CMK (cell line): ENCODE data around the gene PRR14L.
A peak's percentile ranks its signal among the peaks of the same experiment; 100 is the strongest.
"Not testable (repeated sequence)": the region's sequence is repeated elsewhere in the genome, so short reads cannot be mapped to it uniquely, and the experiment has no call there.

Experiments
- DNase-seq: peaks from one replicate; pipeline ENCODE4 v3.0.0-alpha.2; 2010; ENCODE audit warnings: low read depth

The PRR14L gene

DNA sequence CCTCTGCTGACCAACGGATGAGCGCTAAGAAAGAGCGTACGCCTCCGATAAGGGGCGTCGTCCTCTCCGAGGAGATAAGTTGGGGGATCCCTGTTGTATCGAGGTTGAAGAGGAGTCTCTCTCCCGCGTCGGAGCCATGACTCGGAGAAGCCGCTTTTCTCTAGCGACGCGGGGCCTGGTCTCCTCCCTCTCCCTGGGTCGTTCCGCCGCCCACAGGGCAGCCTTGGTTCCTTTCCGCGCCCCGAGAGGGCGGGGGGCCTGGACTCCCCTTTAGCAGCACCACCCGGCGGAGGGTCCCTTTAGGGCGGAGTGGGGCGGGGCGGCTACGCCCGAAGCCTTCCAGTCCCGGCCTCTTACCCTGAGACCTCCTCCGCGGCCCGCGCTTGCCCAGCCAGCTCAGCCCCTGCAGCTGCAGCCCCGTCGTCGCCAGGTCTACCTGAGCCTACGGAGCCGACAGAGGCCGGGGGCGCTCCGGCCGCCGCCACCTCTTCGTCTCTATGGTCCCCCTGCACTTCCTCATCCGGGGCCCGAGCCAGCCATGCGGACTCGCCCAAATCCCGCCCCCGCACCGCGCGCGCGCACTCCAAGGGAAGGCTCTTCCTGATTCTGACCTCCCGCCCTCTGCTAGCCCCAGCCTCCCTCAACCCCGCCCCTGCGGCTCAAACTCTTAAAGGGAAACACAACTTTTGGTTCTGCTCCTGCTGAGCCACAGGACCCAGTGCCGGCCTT is at the start of gene PRR14L:
Gene PRR14L (minus strand): TSS at position 497 of the 729 bp plus-strand sequence. CDS start 11,272 bp downstream, outside the sequence.
- DNase-seq, result peak; percentile 90

DNA sequence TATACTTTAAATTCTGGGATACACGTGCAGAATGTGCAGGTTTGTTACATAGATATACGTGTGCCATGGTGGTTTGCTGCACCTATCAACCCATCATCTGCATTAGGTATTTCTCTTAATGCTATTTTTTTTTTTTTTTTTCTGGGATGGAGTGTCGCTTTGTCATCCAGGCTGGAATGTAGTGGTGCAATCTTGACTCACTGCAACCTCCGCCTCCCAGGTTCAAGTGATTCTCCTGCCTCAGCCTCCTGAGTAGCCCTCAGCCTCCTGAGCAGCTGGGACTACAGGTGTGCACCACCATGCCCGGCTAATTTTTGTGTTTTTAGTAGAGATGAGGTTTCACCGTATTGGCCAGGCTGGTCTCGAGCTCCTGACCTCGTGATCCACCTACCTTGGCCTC is 49.4 kb upstream of the PRR14L start:
- not testable (repeated sequence) for DNase-seq

DNA sequence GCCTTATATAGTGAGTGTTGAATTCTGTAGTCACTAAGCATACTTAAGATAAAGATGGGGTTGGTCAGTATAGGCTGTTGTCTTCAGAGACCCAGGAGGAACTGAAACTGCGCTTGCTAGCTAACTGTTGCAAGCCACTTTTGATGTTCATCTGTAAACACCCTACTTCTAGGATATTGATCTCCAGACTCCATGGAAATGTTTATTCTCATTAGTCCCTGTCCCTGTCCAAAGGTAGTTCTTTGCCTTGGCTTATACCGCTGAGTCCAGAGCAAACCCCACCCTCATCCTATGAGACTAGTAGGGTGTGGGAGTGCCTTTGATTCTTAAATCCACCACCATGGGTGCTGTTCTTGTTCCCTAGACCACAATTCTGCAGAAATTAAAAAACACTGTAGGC is 40.3 kb upstream of the PRR14L start:
- peak; percentile 8 for DNase-seq

DNA sequence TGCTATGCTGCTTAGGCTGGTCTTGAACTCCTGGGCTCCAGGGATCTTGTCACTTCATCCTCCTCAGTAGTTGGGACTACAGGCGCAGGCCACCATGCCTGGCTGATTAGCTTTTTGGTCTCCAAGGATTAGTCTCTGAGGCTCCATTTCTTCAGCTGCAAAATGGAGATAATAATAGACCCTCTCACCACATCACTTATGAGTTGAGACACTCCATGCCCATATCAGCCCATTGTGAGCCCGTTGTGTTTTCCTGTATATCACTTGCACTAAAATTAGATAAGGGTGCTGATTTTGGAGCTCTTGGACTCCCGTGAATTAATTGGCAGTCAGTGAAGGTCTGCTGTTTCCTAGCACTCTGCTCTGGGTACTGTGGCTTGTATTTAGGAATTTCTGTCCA is 39.9 kb upstream of the PRR14L start:
- DNase-seq, result peak; percentile 39

DNA sequence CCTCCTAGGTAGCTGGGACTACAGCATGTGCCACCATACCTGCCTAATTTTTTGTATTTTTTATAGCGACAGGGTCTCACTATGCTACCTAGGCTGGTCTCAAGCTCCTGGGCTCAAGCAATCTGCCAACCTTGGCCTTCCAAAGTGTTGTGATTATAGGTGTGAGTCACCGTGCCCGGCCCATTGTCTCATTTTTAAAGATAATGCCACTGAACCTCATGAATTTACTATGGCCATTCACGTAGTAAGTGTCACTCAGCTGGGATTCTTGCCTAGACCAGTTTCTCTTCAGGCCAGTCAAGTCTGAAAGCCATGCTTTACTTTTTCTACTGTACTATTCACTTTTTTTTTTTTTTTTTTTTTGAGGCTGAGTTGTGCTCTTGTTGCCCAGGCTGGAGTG is 26.3 kb upstream of the PRR14L start:
- no peak for DNase-seq

DNA sequence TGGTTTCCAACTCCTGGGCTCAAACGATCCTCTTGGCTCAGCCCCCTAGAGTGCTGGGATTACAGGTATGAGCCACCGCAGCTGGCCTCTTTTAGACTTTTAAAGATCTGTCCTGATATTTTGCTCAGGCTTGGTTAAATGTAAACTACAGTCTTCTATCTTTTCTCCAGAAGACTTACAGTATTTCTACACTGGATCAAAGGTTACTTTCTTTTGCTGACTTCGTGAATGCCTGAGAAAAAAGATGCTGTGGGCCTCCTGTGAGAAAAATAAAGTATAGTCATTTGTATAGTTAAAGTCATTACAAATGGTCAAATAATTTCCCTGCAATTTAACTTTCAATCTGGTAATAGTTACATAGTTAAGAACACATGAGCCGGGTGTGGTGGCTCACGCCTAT is 23.5 kb upstream of the PRR14L start:
- no peak for DNase-seq

DNA sequence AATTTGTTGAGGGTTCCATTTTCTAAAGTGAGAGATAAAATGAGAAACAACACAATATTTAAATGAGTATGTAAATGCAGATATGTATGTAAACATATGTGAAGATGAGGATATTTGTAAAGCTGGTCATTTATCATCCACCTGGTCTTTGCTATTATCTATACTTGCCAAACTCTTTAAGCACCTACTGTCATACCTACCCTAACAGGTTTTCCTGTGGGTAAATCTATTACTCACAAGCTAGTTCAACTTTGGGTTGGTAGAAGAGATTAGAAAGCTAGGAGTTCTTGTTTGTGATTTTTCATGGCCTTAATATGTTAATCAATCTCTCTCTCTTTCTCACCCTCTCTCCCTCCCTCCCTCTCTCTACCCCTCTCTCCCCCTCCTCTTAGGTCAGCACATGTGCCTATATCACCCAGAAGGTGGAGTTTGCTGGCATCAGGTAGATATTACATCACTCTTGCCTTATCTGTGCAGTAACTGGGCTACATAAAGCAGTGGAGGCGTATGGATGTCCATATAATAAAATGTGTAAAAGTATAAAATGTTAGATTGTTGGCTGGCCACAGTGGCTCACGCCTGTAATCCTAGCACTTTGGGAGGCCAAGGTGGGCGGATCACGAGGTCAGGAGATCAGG is 18.6 kb upstream of the PRR14L start:
- no peak for DNase-seq

DNA sequence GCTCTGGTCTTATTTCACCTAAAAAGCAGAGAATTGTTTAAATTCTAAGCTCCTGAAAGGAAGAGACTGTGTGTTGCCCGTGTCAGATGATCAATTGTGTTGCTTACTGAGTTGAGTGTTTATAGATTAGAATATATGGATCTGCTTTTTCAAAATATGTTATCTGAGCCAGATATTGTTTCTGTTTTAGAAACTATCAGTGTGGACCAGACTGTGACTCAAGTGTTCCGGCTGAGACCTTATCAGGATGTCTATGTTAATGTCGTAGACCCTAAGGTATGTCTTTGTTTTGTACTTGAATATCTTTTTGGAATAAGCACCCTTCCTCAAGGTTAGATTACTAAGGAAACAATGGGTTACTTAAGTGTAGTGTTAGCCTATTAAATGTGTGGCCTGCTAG is 14.9 kb upstream of the PRR14L start:
- no peak for DNase-seq

DNA sequence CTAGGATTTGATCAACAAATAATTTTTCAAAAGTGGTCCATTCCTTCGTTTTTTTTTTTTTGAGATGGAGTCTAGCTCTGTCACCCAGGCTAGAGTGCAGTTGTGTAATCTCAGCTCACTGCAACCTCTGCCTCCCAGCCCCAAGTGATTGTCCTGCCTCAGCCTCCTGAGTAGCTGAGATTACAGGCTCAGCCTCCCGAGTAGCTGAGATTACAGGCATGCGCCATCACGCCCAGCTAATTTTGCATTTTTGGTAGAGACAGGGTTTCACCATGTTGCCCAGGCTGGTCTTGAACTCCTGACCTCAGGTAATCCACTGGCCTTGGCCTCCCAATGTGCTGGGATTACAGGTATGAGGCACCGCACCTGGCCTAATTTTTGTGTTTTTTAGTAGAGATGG is 8.9 kb upstream of the PRR14L start:
- DNase-seq, result not testable (repeated sequence)

DNA sequence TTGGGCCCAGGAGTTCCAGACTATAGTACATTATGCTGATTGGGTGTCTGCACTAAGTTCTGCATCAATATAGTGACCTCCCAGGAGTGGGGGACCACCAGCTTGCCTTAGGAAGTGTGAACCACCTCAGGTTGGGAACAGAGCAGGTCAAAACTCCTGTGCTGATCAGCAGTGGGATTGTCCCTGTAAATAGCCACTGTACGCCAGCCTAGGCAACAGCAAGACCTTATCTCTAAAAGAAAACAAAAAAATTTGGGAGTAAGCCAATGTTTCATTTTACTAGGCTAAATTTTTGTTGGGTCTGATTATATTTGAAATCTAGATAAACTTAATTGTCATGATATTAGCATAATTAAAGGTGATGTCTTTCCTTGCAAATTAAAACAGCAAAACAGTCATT is 7.3 kb upstream of the PRR14L start:
- no peak for DNase-seq

DNA sequence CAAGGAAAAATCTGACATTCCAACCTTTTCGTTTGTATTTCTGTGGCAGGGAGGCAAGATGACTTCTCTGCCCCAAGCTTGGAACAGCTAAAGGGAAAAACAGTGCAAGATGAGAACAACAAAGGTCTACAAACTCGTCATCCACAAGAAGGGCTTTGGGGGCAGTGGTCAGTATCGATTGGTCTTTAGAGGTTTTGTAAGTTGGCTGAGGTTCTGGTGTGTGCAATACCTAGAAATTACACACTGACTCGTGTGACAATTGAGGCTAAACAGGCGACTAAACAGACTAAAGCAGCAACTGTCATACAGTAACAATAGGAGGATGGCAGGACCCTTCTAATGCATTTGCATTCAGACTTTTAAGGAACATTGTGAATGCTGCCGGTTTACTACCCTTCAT is 4.9 kb upstream of the PRR14L start:
- DNase-seq, result no peak

DNA sequence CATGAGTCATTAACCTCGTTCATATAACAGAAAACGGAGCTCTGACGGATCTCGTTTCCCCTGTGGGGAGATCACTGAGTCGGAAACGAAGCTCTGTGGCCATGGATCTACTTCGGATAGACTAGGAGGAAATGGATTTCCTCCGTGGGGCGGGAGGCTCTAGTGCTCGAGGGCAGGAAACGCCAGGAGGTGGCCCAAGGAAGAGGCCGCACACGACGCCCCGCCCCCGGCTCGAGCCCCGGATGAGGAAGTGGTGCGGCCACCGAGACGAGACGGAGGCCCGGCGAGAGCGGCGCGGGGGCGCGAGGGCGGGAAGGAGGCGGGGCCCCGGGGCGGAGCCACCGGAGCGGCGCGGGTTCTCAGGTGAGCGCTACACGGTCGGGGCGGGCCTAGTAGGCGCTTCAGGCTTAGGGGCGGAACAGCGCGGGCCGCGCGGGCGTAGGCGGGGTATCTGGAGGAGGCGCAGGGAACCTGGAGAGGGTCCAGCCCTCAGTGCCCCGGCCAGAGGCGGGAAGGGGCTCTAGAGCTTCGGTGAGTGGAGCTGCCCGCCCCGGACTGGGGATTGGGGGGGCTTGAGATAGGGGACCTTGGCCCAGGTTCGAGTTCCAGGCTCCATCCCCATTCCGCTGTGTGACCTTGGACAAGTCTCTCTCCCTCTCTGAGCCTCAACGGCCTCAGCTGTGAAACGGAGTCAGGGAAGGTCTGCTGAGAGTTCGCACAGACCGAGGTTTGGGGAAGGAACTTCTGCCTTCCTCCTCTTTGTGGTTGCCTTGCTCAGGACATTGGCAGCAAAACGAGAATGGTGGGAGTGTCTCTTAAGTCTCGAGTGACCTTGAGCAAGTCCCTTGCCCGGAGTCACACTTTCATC is 3.9 kb upstream of the PRR14L start, which contains the start of gene DEPDC5:
Gene DEPDC5 (plus strand): TSS at position 386 of the 868 bp plus-strand sequence. CDS start 903 bp downstream, outside the sequence.
- DNase-seq, result peak; percentile 90

DNA sequence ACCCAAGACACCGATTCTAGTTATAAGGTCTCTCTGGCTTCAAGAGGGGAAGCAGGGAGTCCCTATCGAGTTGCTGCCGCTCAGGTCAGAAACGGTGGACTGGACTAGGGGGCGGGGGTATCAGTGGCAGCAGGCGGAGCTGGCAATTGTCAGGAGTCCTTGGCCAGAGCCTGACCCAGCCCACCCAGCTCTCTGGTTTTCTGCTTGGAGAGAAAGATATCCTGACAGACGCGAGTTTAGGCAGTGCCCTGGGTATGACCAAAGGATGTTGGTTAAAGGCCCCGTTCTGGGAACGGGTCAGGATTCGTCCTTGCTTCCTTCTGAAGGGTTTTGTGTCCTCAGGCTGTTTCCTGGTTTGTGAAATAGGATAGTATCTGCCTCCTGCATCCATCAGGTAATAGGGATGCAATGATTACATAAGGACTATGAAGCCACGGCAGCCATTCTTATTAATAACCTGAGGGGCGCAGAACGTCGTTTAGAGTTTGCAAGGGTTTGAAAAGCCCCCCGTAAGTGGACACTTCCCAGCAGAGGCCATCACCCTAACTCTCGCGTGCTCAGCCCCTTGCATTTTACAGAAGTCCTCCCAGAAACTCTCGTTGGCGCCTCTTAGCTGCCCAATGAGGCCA is 3.2 kb upstream of the PRR14L start:
- DNase-seq, result peak; percentile 88

DNA sequence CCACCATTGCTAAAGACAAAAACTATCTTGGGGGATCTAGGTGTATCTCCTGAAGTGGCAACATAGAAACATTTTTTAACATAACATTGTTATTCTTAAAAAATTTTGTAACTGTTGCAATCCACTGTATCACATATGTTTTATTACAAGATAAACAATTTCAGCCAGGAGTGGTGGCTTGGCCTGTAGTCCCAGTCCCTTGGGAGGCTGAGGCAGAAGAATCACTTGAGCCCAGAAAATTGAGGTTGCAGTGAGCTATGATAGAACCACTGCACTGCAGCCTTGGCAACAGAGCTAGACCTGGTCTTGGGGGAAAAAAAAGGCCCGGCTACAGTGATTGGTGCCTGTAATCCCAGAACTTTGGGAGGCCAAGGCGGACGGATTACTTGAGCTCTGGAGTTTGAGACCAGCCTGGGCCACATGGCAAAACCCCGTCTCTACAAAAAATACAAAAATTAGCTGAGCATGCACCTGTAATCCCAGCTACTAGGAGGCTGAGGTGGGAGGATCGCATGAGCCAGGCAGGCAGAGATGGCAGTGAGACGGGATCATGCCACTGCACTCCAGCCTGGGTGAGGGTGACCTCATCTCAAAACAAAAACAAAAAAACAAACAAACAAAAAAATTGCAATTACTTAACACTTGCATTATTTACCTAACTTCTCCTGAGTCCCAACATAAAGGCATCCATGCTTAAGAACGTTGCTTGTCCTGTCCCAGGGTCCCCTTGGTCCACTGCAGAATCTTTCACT is 2.3 kb upstream of the PRR14L start:
- no peak for DNase-seq

DNA sequence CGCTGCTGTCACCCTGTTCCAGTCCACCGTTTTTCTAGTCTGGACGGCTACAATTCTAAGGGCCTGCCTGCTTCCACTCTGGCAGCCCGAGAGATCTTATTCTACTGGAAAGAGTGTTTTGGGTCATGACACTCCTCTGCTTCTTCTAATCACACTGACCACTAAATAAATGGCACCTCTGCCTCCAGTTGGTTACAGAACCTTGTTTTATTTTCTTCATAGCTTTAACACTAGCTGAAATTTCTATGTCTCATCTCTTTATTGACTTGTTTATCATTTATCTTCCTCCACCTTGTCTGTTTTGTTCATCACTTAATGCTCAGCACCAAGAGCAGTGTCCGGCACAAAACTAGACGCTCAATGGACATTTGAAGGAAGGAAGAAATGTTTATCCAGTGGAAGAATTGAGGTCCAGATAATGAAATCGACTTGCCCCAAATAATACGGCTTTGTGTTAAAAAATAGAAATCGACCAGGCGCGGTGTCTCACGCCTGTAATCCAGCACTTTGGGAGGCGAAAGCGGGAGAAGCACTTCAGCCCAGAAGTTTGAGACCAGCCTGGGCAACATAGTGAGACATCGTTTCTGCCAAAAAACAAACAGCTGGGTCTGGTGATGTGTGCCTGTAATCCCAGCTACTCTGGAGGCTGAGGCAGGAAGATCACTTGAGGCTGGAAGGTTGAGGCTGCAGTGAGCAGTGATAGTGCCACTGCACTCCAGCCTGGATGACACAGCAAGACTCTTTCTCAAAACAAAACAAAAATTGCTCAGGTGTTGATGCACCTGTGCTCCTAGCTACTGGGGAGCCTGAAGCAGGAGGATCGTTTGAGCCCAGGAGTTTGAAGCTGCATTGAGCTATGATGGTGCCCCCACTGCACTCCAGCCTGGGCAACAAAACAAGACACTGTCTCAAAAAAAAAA is 693 bp upstream of the PRR14L start:
- DNase-seq, result no peak

DNA sequence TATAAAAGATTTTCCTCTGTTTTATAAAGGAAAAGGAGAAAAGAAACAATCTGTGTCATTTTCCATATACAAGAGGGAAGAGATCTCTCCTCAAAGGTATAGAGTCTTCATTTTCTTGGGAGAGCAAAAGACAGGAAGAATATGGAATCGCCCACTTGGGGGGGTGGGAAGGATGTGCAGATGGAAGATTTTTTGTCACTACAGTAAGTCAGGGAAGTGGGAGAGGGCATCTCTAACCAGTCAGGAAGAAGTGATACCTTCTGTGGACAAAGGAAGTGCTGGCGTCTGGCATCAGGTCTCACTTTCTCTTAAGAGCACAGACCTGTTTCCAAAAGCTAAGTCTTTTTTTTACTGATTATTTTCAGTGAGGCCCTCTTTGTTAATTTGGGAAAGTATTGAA is 1.4 kb downstream of the PRR14L start:
- DNase-seq, result no peak

DNA sequence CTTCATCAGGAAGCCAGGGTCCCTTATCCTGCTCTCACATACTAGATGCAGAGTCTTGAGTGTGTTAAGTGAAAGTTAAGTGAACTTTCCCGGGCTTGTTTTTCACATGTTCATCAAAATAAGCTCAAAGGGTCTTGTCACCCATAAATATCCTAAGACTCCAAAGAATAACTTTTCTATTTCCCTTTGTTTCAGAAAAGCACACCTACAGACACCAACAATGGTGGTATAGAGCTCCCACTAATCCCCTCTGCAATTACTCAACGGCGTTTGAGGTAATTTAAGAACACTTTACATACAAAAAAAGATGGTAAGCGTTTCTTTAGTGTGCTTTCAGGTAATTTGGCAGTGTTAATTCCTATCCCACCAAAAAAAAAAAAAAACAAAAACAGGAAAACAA is 2.5 kb downstream of the PRR14L start:
- DNase-seq, result no peak

DNA sequence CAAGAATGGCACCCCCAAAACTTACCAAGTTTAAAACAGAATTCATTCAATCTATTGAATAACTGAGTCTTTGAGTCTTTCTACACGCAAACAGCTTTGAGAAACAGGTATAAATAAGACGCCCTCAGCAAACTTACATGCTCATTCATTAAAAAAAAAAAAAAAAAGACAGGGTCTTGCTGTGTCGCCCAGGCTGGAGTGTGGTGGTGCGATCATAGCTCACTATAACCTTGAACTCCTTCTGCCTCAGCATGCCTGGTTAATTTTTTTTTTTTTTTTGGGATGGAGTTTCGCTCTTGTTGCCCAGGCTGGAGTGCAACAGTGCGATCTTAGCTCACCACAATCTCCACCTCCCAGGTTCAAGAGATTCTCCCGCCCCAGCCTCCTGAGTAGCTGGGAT is 6.1 kb downstream of the PRR14L start:
- no peak for DNase-seq

DNA sequence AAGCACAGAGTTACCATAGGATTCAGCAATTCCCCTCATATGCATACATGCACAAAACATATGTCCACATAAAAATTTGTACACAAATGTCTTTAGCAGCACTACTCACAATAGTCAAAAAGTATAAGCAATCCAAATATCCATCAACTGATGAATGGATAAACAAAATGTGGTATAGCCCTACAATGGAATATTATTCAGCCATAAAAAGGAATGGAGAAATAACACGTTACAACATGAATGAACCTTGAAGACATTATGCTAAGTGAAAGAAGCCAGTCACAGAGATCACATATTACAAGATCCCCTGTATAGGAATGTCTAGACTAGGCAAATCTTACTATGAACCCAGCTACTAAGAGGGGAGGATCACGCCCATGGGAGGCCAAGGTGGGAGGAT is 7.2 kb downstream of the PRR14L start:
- no peak for DNase-seq

DNA sequence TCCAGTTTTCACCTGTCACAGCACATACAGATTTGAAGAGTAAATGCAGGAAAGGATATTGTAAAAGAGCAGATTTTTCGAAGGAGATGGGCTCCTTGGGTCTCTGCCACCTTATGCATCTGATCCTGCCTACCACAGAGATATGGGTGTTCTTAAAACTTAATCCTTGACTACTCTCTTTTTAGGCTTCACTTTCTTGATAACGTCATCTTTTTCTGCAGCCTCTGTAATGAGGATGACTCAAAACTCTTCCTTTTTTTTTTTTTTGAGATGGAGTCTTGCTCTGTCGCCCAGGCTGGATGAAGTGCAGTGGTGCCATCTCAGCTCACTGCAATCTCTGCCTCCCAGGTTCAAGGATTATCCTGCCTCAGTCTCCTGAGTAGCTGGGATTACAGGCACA is 7.8 kb downstream of the PRR14L start:
- no peak for DNase-seq
